Loucy (cell line): ENCODE measurements around the gene TMED1.
A peak's percentile ranks its signal among the peaks of the same experiment; 100 is the strongest.

Experiments
- H2AFZ ChIP-seq: fragments of 200-600 bp; sonication (generic); 2 replicates; pipeline ENCODE4 v1.6.0; 2016; ENCODE audit warnings: antibody characterized with exemption, mild to moderate bottlenecking, low read length, moderate library complexity
- H3F3A ChIP-seq: fragments of 200-600 bp; 2 replicates; pipeline ENCODE4 v1.6.0; 2016; ENCODE audit warnings: antibody characterized with exemption, low read depth, mild to moderate bottlenecking
- H3K27me3 ChIP-seq: fragments of 200-600 bp; sonication (generic); 2 replicates; pipeline ENCODE4 v1.6.1; 2014; ENCODE audit warnings: low read length, mild to moderate bottlenecking; ENCODE audit not compliant: insufficient read depth, poor library complexity, severe bottlenecking
- H3K36me3 ChIP-seq: fragments of 200-600 bp; sonication (generic); 2 replicates; pipeline ENCODE4 v1.6.1; 2016; ENCODE audit warnings: low read length; ENCODE audit not compliant: insufficient read depth
- H3K4me1 ChIP-seq: fragments of 200-600 bp; sonication (generic); 2 replicates; pipeline ENCODE4 v1.5.1; 2014; ENCODE audit warnings: low read length, mild to moderate bottlenecking; ENCODE audit not compliant: insufficient read depth, poor library complexity, severe bottlenecking
- H3K4me2 ChIP-seq: fragments of 200-600 bp; sonication (generic); 2 replicates; pipeline ENCODE4 v1.6.0; 2014; ENCODE audit warnings: antibody characterized with exemption, low read length, low read depth, mild to moderate bottlenecking; ENCODE audit not compliant: poor library complexity, severe bottlenecking
- H3K4me3 ChIP-seq: fragments of 200-600 bp; sonication (generic); 2 replicates; pipeline ENCODE4 v1.5.1; 2014; ENCODE audit warnings: low read length, mild to moderate bottlenecking, mixed read lengths; ENCODE audit not compliant: poor library complexity, severe bottlenecking
- H3K79me2 ChIP-seq: fragments of 200-600 bp; sonication (generic); 2 replicates; pipeline ENCODE4 v1.6.1; 2014; ENCODE audit warnings: low read length; ENCODE audit not compliant: insufficient read depth
- H3K9ac ChIP-seq: fragments of 200-600 bp; sonication (generic); 2 replicates; pipeline ENCODE4 v1.6.0; 2014; ENCODE audit warnings: mild to moderate bottlenecking, low read depth, low read length, moderate library complexity; ENCODE audit not compliant: poor library complexity, severe bottlenecking
- H3K9me2 ChIP-seq: fragments of 200-600 bp; sonication (generic); replicated peaks from 2 replicates; pipeline ENCODE4 v1.6.1; 2016; ENCODE audit warnings: low read depth, low read length, mixed read lengths
- H3K9me3 ChIP-seq: fragments of 200-600 bp; sonication (generic); 2 replicates; pipeline ENCODE4 v1.6.1; 2014; ENCODE audit warnings: mild to moderate bottlenecking, antibody characterized with exemption, low read length, low read depth; ENCODE audit not compliant: insufficient read depth
- H4K20me1 ChIP-seq: fragments of 200-600 bp; sonication (generic); 2 replicates; pipeline ENCODE4 v1.6.0; 2014; ENCODE audit warnings: antibody characterized with exemption, low read length, mild to moderate bottlenecking; ENCODE audit not compliant: insufficient read depth, poor library complexity, severe bottlenecking
- EZH2phosphoT487 ChIP-seq: fragments of 200-600 bp; IDR thresholded peaks from 2 replicates; pipeline ENCODE4 v1.6.1; 2018; ENCODE audit warnings: antibody characterized with exemption, mild to moderate bottlenecking, moderate library complexity, borderline replicate concordance
- TF ChIP-seq, protein P1 (sequence below): fragments of 200-600 bp; sonication (generic); conservative IDR thresholded peaks from 2 replicates; pipeline ENCODE4 v1.5.1; 2014; ENCODE audit warnings: mild to moderate bottlenecking, antibody characterized with exemption, low read length

TMED1 gene

DNA sequence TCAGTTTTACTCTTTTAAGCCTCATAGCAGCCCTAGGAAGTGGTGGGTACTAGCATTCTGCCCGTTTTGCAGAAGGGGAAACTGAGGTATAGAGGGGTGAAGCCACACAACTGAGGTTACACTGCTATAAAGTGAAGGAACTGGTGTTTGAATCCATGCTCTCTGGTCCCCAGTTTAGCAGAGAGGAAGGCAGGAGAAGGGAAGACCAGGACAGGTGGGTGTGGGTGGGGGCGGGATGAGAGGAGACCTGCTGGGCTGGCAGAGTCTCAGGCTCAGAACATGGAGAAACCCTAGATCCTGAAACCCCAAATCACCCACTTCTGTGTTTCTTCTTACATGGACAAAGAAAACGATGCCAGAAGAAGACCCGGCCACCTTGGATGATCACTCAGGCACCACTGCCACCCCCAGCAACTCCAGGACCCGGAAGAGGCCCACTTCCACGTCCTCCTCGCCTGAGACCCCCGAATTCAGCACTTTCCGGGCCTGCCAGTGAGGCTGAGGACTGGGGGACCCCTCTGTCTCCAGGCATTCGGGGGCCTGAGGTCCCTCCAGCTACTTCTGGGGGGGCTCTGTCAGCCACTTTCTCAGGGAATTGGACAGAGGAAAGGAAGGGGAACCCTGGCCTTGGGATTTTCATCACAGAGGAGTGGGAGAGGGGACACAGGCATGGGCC, 33.0 kb upstream of the TMED1 start:
- Histone ChIP-seq H3K9me3 (no peaks in the 10 kb centered on the region), H3K36me3 (no peaks in the 10 kb centered on the region), H3F3A (no peaks in the 10 kb centered on the region), H3K27me3 (no peaks in the 10 kb centered on the region), H2AFZ (no peak overlapping the region), H3K4me1 (peaks cover 11% of the 10 kb centered on the region), H3K9ac (no peak overlapping the region), H3K79me2 (peaks cover 20% of the 10 kb centered on the region), H3K9me2 (no peaks in the 10 kb centered on the region), H3K4me2 (no peak overlapping the region), H4K20me1 (peaks cover 9% of the 10 kb centered on the region), H3K4me3 (no peak overlapping the region)
- no peak for TF ChIP-seq EZH2phosphoT487
- TF ChIP-seq, protein P1, sequence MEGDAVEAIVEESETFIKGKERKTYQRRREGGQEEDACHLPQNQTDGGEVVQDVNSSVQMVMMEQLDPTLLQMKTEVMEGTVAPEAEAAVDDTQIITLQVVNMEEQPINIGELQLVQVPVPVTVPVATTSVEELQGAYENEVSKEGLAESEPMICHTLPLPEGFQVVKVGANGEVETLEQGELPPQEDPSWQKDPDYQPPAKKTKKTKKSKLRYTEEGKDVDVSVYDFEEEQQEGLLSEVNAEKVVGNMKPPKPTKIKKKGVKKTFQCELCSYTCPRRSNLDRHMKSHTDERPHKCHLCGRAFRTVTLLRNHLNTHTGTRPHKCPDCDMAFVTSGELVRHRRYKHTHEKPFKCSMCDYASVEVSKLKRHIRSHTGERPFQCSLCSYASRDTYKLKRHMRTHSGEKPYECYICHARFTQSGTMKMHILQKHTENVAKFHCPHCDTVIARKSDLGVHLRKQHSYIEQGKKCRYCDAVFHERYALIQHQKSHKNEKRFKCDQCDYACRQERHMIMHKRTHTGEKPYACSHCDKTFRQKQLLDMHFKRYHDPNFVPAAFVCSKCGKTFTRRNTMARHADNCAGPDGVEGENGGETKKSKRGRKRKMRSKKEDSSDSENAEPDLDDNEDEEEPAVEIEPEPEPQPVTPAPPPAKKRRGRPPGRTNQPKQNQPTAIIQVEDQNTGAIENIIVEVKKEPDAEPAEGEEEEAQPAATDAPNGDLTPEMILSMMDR: no peak

- no peaks in the 10 kb centered on the region for H3K4me1 ChIP-seq
- TF ChIP-seq, protein P1: no peak
- no peak for TF ChIP-seq EZH2phosphoT487
- no peak overlapping the region for H3K4me3 ChIP-seq
- no peaks in the 10 kb centered on the region for H3K27me3 ChIP-seq
- no peaks in the 10 kb centered on the region for H3K36me3 ChIP-seq
- H3K4me2 ChIP-seq: no peak overlapping the region
- H2AFZ ChIP-seq: no peak overlapping the region
- no peaks in the 10 kb centered on the region for H3K9me3 ChIP-seq
- no peak overlapping the region for H3K9ac ChIP-seq
- no peaks in the 10 kb centered on the region for H3K79me2 ChIP-seq
- no peaks in the 10 kb centered on the region for H3F3A ChIP-seq
- no peaks in the 10 kb centered on the region for H4K20me1 ChIP-seq
- H3K9me2 ChIP-seq: no peaks in the 10 kb centered on the region
These were observed 30.5 kb upstream of the TMED1 start for GRCh38 chr19:10866495-10866894.

- peak overlapping the region; percentile 28 for H3K4me3 ChIP-seq
- no peaks in the 10 kb centered on the region for H3K9me3 ChIP-seq
- TF ChIP-seq, protein P1: peak; percentile 93
- no peak for TF ChIP-seq EZH2phosphoT487
- H3K27me3 ChIP-seq: no peaks in the 10 kb centered on the region
- no peaks in the 10 kb centered on the region for H3K4me1 ChIP-seq
- H3K36me3 ChIP-seq: no peaks in the 10 kb centered on the region
- H3K9me2 ChIP-seq: no peaks in the 10 kb centered on the region
- H3K4me2 ChIP-seq: peak overlapping the region; percentile 60
- H4K20me1 ChIP-seq: no peaks in the 10 kb centered on the region
- no peak overlapping the region for H3K9ac ChIP-seq
- H3K79me2 ChIP-seq: no peaks in the 10 kb centered on the region
- no peaks in the 10 kb centered on the region for H3F3A ChIP-seq
- peak overlapping the region; percentile 89 for H2AFZ ChIP-seq
These were observed 28.5 kb upstream of the TMED1 start for GRCh38 chr19:10864538-10864899.
